ENCODE data around the gene SLC7A6. TPM values are rescaled to one million over a fixed set of nuclear protein-coding genes. Genes with fewer than 3 reads are reported as not detected.

The SLC7A6 gene
- total and polyA plus RNA-seq, 2 of the 13 experiments (the other 11 are each of a cell fraction or from before 2014, with no cell fraction given) = 35.8 to 70.8 TPM

GRCh38 chr16:68328151-68328859 lies 64.0 kb downstream of the SLC7A6 start (continued):
- TF ChIP-seq ARID4A (CRISPR knock-in tag; IDR thresholded peaks at IDR 0.05; ENCODE audit: borderline replicate concordance) (peak; percentile 65; the same call in 1 of the 2 replicates), PRDM10 (CRISPR knock-in tag; IDR thresholded peaks at IDR 0.05; ENCODE audit: low read depth) (no peak), CREB1 (IDR thresholded peaks at IDR 0.05) (no peak), CREB1 (CRISPR knock-in tag; IDR thresholded peaks at IDR 0.05) (no peak), ZNF382 (CRISPR knock-in tag; IDR thresholded peaks at IDR 0.05; ENCODE audit: borderline replicate concordance) (no peak), NR2F1 (CRISPR knock-in tag; IDR thresholded peaks at IDR 0.05) (peak in 1 of 2 experiments; percentile 47; a peak in 1 of 4 replicates), KDM3A (CRISPR knock-in tag; IDR thresholded peaks at IDR 0.05; ENCODE audit: low read depth) (peak; percentile 90), SMAD9 (CRISPR knock-in tag; IDR thresholded peaks at IDR 0.05) (no peak), ZNF605 (CRISPR knock-in tag; IDR thresholded peaks at IDR 0.05) (no peak), ZNF432 (CRISPR knock-in tag; IDR thresholded peaks at IDR 0.05; ENCODE audit: borderline replicate concordance) (no peak), HOXA3 (CRISPR knock-in tag; IDR thresholded peaks at IDR 0.05) (peak; percentile 26; the same call in 1 of the 2 replicates), NR1H2 (CRISPR knock-in tag; IDR thresholded peaks at IDR 0.05; ENCODE audit: borderline replicate concordance, low read depth) (no peak), ZNF580 (CRISPR knock-in tag; IDR thresholded peaks at IDR 0.05; ENCODE audit: borderline replicate concordance, low read depth) (peak; percentile 14; the same call in 1 of the 2 replicates), ZNF720 (CRISPR knock-in tag; IDR thresholded peaks at IDR 0.05) (no peak), YY1 (IDR thresholded peaks at IDR 0.05; ENCODE audit: insufficient read depth, insufficient replicate concordance, low read depth, low read length) (peak; percentile 42), ZNF414 (CRISPR knock-in tag; IDR thresholded peaks at IDR 0.05) (no peak), ZNF296 (CRISPR knock-in tag; conservative IDR thresholded peaks at IDR 0.05) (no peak), ZNF12 (CRISPR knock-in tag; IDR thresholded peaks at IDR 0.05) (no peak), HDAC2 (CRISPR knock-in tag; IDR thresholded peaks at IDR 0.05) (no peak; the same call in 1 of the 2 replicates), ZNF879 (CRISPR knock-in tag; IDR thresholded peaks at IDR 0.05) (peak; percentile 56; the same call in 1 of the 2 replicates)
